NT2/D1 (cell line): ENCODE results near the gene CCDC154.

Source experiments
- DNase-seq: peaks from one replicate; pipeline ENCODE4 v3.0.0-alpha.2; 2011; ENCODE audit warnings: low read depth, low spot score
- H3K27me3 ChIP-seq: 2 replicates; pipeline ENCODE4 v1.6.0; 2011; ENCODE audit warnings: mild to moderate bottlenecking; ENCODE audit not compliant: insufficient read length, insufficient read depth
- H3K36me3 ChIP-seq: 2 replicates; pipeline ENCODE4 v1.6.1; 2011; ENCODE audit warnings: mild to moderate bottlenecking, low read length, mixed read lengths; ENCODE audit not compliant: insufficient read depth, insufficient read length
- H3K4me1 ChIP-seq: 2 replicates; pipeline ENCODE4 v1.5.1; 2011; ENCODE audit not compliant: insufficient read depth, insufficient read length
- H3K4me3 ChIP-seq: 2 replicates; pipeline ENCODE4 v1.5.1; 2011; ENCODE audit warnings: low read depth; ENCODE audit not compliant: insufficient read length
- H3K9ac ChIP-seq: 2 replicates; pipeline ENCODE4 v1.6.0; 2011; ENCODE audit warnings: low read depth; ENCODE audit not compliant: insufficient read length
- H3K9me3 ChIP-seq: 2 replicates; pipeline ENCODE4 v1.5.1; 2011; ENCODE audit warnings: mild to moderate bottlenecking, low read length; ENCODE audit not compliant: insufficient read depth
- SUZ12 ChIP-seq: IDR thresholded peaks from 2 replicates; pipeline ENCODE4 v1.6.1; 2011; ENCODE audit not compliant: insufficient read length, insufficient read depth; ENCODE audit errors: extremely low read depth
- YY1 ChIP-seq: IDR thresholded peaks from 2 replicates; pipeline ENCODE4 v1.6.1; 2011; ENCODE audit not compliant: insufficient read length, insufficient read depth
- ZNF274 ChIP-seq: IDR thresholded peaks from 2 replicates; pipeline ENCODE4 v1.6.1; 2011; ENCODE audit warnings: mild to moderate bottlenecking, low read depth, low read length

Gene CCDC154

GRCh38 chr16:1477033-1477432 is 32.7 kb upstream of the CCDC154 start:
- Histone ChIP-seq H3K9me3 (no peaks in the 10 kb centered on the region), H3K4me3 (no peak overlapping the region), H3K4me1 (no peaks in the 10 kb centered on the region), H3K27me3 (peaks cover 6% of the 10 kb centered on the region), H3K9ac (no peak overlapping the region), H3K36me3 (no peaks in the 10 kb centered on the region)
- TF ChIP-seq ZNF274 = no peak
- no peak for TF ChIP-seq SUZ12
- no peak for TF ChIP-seq YY1
- no peak for DNase-seq

- Histone ChIP-seq H3K9me3 (no peaks in the 10 kb centered on the region), H3K4me3 (peak overlapping the region; percentile 87), H3K4me1 (peaks cover 6% of the 10 kb centered on the region), H3K36me3 (peaks cover 4% of the 10 kb centered on the region), H3K27me3 (peaks cover 2% of the 10 kb centered on the region), H3K9ac (peak overlapping the region; percentile 95)
- DNase-seq = no peak
- no peak for TF ChIP-seq SUZ12
- no peak for TF ChIP-seq YY1
- TF ChIP-seq ZNF274 = no peak
These were observed 31.3 kb upstream of the CCDC154 start for GRCh38 chr16:1475552-1476114.

GRCh38 chr16:1474796-1475551 is 30.6 kb upstream of the CCDC154 start, which contains the start of gene CLCN7:
TSS of gene CLCN7 (minus strand) at chr16:1475028. CDS start at chr16:1474974, 54 bp downstream.
- Histone ChIP-seq H3K4me1 (peaks cover 6% of the 10 kb centered on the region), H3K4me3 (peak within 1 kb of the TSS; percentile 87), H3K36me3 (peaks cover 4% of the 10 kb centered on the region), H3K9me3 (no peaks in the 10 kb centered on the region), H3K27me3 (peaks cover 2% of the 10 kb centered on the region), H3K9ac (peak within 1 kb of the TSS; percentile 95)
- TF ChIP-seq SUZ12 (no peak), ZNF274 (no peak), YY1 (no peak)
- DNase-seq = peak; percentile 81

GRCh38 chr16:1474082-1474795 is 29.9 kb upstream of the CCDC154 start:
- peak overlapping the region; percentile 95 for H3K9ac ChIP-seq
- peaks cover 4% of the 10 kb centered on the region for H3K36me3 ChIP-seq
- no peak for TF ChIP-seq YY1
- no peak for TF ChIP-seq SUZ12
- TF ChIP-seq ZNF274 = no peak
- peak overlapping the region; percentile 87 for H3K4me3 ChIP-seq
- no peak for DNase-seq
- H3K9me3 ChIP-seq = no peaks in the 10 kb centered on the region
- peaks cover 6% of the 10 kb centered on the region for H3K4me1 ChIP-seq
- H3K27me3 ChIP-seq = peaks cover 2% of the 10 kb centered on the region

GRCh38 chr16:1472974-1473373 is 28.6 kb upstream of the CCDC154 start:
- Histone ChIP-seq H3K4me3 (no peak overlapping the region), H3K4me1 (peaks cover 6% of the 10 kb centered on the region)

GRCh38 chr16:1471569-1472194 is 27.3 kb upstream of the CCDC154 start:
- Histone ChIP-seq H3K4me3 (no peak overlapping the region), H3K9me3 (no peaks in the 10 kb centered on the region), H3K9ac (peak overlapping the region; percentile 0), H3K27me3 (no peaks in the 10 kb centered on the region), H3K4me1 (peaks cover 6% of the 10 kb centered on the region), H3K36me3 (peaks cover 6% of the 10 kb centered on the region)
- no peak for DNase-seq
- no peak for TF ChIP-seq YY1
- no peak for TF ChIP-seq ZNF274
- no peak for TF ChIP-seq SUZ12

More at GRCh38 chr16:1472974-1473373, 28.6 kb upstream of the CCDC154 start:
- Histone ChIP-seq H3K36me3 (peaks cover 6% of the 10 kb centered on the region), H3K9ac (no peak overlapping the region), H3K9me3 (no peaks in the 10 kb centered on the region), H3K27me3 (peaks cover 2% of the 10 kb centered on the region)
- no peak for TF ChIP-seq YY1
- TF ChIP-seq SUZ12 = no peak
- TF ChIP-seq ZNF274 = no peak
- DNase-seq = no peak

GRCh38 chr16:1470481-1471251 is 26.3 kb upstream of the CCDC154 start:
- no peaks in the 10 kb centered on the region for H3K27me3 ChIP-seq
- no peak for TF ChIP-seq ZNF274
- no peak for TF ChIP-seq SUZ12
- no peak for TF ChIP-seq YY1
- no peak for DNase-seq
- peaks cover 6% of the 10 kb centered on the region for H3K36me3 ChIP-seq
- H3K4me3 ChIP-seq = peak overlapping the region; percentile 15
- peaks cover 6% of the 10 kb centered on the region for H3K4me1 ChIP-seq
- no peaks in the 10 kb centered on the region for H3K9me3 ChIP-seq
- H3K9ac ChIP-seq = peak overlapping the region; percentile 0
